IMR-90 (cell line): ENCODE measurements around the gene LRRC75A. TPM values are rescaled to one million over a fixed set of nuclear protein-coding genes. Genes with fewer than 3 reads are reported as not detected.

Experiments
- ATAC-seq: fragments of 200-7000 bp; cut with Tn5 transposase; 2 replicates; pipeline ENCODE4 v1.9.1; 2020; ENCODE audit warnings: low read depth, mild to moderate bottlenecking, moderate library complexity
- BruUV-seq: library from RNA; stranded (reverse); fragments of 400-500 nt; replicated peaks from 2 replicates; lab custom pipeline; 2021; lab: Mats Ljungman, UMichigan
- CTCF ChIA-PET: fragments of 300-600 bp; formaldehyde crosslinking; extraction: SDS; loops from one replicate; lab custom pipeline; 2021; ENCODE audit warnings: antibody characterized with exemption; lab: Yijun Ruan, JAX
- POLR2A ChIA-PET: fragments of 300-600 bp; sonication (Branson Sonifier 250); formaldehyde crosslinking; loops from one replicate; lab custom pipeline; 2022; ENCODE audit warnings: antibody characterized with exemption; ENCODE audit not compliant: unreplicated experiment; lab: Charles Lee
- DNase-seq: peaks from one replicate; pipeline ENCODE4 v3.0.0; 2013
- H2AFZ ChIP-seq: replicated peaks from 2 replicates; pipeline ENCODE3; 2013; ENCODE audit warnings: low read length, mild to moderate bottlenecking; ENCODE audit not compliant: poor library complexity
- H2AK5ac ChIP-seq: 2 replicates; pipeline ENCODE4 v1.6.1; 2013; ENCODE audit warnings: low read depth, low read length, inconsistent platforms
- H2AK9ac ChIP-seq: replicated peaks from 2 replicates; pipeline ENCODE3; 2013; ENCODE audit warnings: mild to moderate bottlenecking, low read depth, low read length, moderate library complexity; ENCODE audit not compliant: poor library complexity
- H2BK120ac ChIP-seq: 2 replicates; pipeline ENCODE4 v1.6.1; 2013; ENCODE audit warnings: low read depth, low read length, inconsistent platforms
- H2BK15ac ChIP-seq: 3 replicates; pipeline ENCODE4 v1.6.1; 2013; ENCODE audit warnings: low read depth, low read length, inconsistent platforms
- H2BK20ac ChIP-seq: 2 replicates; pipeline ENCODE4 v1.6.1; 2013; ENCODE audit warnings: low read depth, mild to moderate bottlenecking, inconsistent platforms, low read length, moderate library complexity
- H2BK5ac ChIP-seq: 2 replicates; pipeline ENCODE4 v1.6.1; 2013; ENCODE audit warnings: mild to moderate bottlenecking, low read depth, low read length, inconsistent platforms; ENCODE audit not compliant: poor library complexity, severe bottlenecking
- H3K14ac ChIP-seq: replicated peaks from 2 replicates; pipeline ENCODE4 v1.6.1; 2013; ENCODE audit warnings: low read depth, low read length, inconsistent platforms
- H3K18ac ChIP-seq: 2 replicates; pipeline ENCODE4 v1.6.1; 2013; ENCODE audit warnings: low read depth, low read length, control low read depth
- H3K23ac ChIP-seq: 2 replicates; pipeline ENCODE4 v1.6.1; 2013; ENCODE audit warnings: low read depth, low read length, inconsistent platforms
- H3K27ac ChIP-seq: 2 replicates; pipeline ENCODE4 v1.5.1; 2013; ENCODE audit warnings: mild to moderate bottlenecking, control low read depth, low read length; ENCODE audit not compliant: insufficient read depth
- H3K27me3 ChIP-seq: 2 replicates; pipeline ENCODE4 v1.6.1; 2013; ENCODE audit warnings: low read length; ENCODE audit not compliant: control insufficient read depth, insufficient read depth
- H3K36me3 ChIP-seq: 2 replicates; pipeline ENCODE4 v1.6.1; 2013; ENCODE audit warnings: low read length, mixed read lengths; ENCODE audit not compliant: control insufficient read depth, insufficient read depth
- H3K4ac ChIP-seq: 2 replicates; pipeline ENCODE4 v1.6.1; 2013; ENCODE audit warnings: low read depth, low read length, inconsistent platforms
- H3K4me1 ChIP-seq: 2 replicates; pipeline ENCODE4 v1.6.1; 2013; ENCODE audit warnings: low read length, mixed read lengths; ENCODE audit not compliant: control insufficient read depth, insufficient read depth
- H3K4me2 ChIP-seq: 2 replicates; pipeline ENCODE4 v1.6.1; 2013; ENCODE audit warnings: low read depth, mild to moderate bottlenecking, control low read depth, low read length, moderate library complexity
- H3K4me3 ChIP-seq: 2 replicates; pipeline ENCODE4 v1.5.1; 2013; ENCODE audit warnings: low read depth, mild to moderate bottlenecking, control low read depth, low read length, moderate library complexity; ENCODE audit not compliant: insufficient read depth
- H3K56ac ChIP-seq: 2 replicates; pipeline ENCODE4 v1.6.1; 2013; ENCODE audit warnings: low read length, inconsistent platforms; ENCODE audit not compliant: insufficient read depth; ENCODE audit errors: extremely low read depth
- H3K79me1 ChIP-seq, 2 experiments: 2 replicates each; pipeline ENCODE4 v1.6.1; 2013; ENCODE audit warnings: low read length in 2 of 2, inconsistent platforms in 1 of 2, low read depth in 1 of 2
- H3K9ac ChIP-seq: 2 replicates; pipeline ENCODE4 v1.6.1; 2013; ENCODE audit warnings: low read depth, low read length, control low read depth
- H3K9me1 ChIP-seq: 2 replicates; pipeline ENCODE4 v1.6.1; 2013; ENCODE audit warnings: low read length, inconsistent platforms; ENCODE audit not compliant: insufficient read depth
- H3K9me3 ChIP-seq: 2 replicates; pipeline ENCODE4 v1.6.1; 2013; ENCODE audit warnings: low read length; ENCODE audit not compliant: control insufficient read depth, insufficient read depth
- H4K20me1 ChIP-seq: 2 replicates; pipeline ENCODE4 v1.6.1; 2013; ENCODE audit warnings: low read length, inconsistent platforms; ENCODE audit not compliant: insufficient read depth
- H4K5ac ChIP-seq: 2 replicates; pipeline ENCODE4 v1.6.1; 2013; ENCODE audit warnings: mild to moderate bottlenecking, low read depth, low read length, control low read depth
- H4K8ac ChIP-seq, 2 experiments: 2 replicates each; pipeline ENCODE4 v1.6.1; 2013; ENCODE audit warnings: low read depth in 2 of 2, low read length in 2 of 2, control low read depth in 1 of 2, inconsistent platforms in 1 of 2
- H4K91ac ChIP-seq: 2 replicates; pipeline ENCODE4 v1.6.1; 2013; ENCODE audit warnings: low read depth, low read length, inconsistent platforms; ENCODE audit not compliant: insufficient read depth
- BHLHE40 ChIP-seq: fragments of 150-350 bp; IDR thresholded peaks from 2 replicates; pipeline ENCODE4 v1.6.1; 2016; ENCODE audit warnings: mild to moderate bottlenecking, low read depth, low read length
- CEBPB ChIP-seq: IDR thresholded peaks from 2 replicates; pipeline ENCODE4 v1.6.1; 2012; ENCODE audit warnings: low read depth, low read length, improper control_type of control experiment
- CHD1 ChIP-seq: IDR thresholded peaks from 2 replicates; pipeline ENCODE4 v1.6.1; 2012; ENCODE audit warnings: low read depth, low read length, improper control_type of control experiment
- FOS ChIP-seq: fragments of 150-350 bp; IDR thresholded peaks from 2 replicates; pipeline ENCODE4 v1.6.1; 2016; ENCODE audit warnings: low read depth, low read length
- MAFK ChIP-seq: IDR thresholded peaks from 2 replicates; pipeline ENCODE4 v1.6.1; 2012; ENCODE audit warnings: low read depth, low read length, improper control_type of control experiment
- MAZ ChIP-seq: IDR thresholded peaks from 2 replicates; pipeline ENCODE4 v1.6.1; 2012; ENCODE audit warnings: low read depth, mild to moderate bottlenecking, low read length, improper control_type of control experiment, moderate library complexity, borderline replicate concordance
- MXI1 ChIP-seq: IDR thresholded peaks from 2 replicates; pipeline ENCODE4 v1.6.1; 2012; ENCODE audit warnings: low read depth, mild to moderate bottlenecking, low read length, moderate library complexity, borderline replicate concordance
- NFE2L2 ChIP-seq: fragments of 150-350 bp; IDR thresholded peaks from 2 replicates; pipeline ENCODE4 v1.6.1; 2016; ENCODE audit warnings: low read depth, mild to moderate bottlenecking, low read length
- POLR2A ChIP-seq: IDR thresholded peaks from 2 replicates; pipeline ENCODE4 v1.6.1; 2012; ENCODE audit warnings: mild to moderate bottlenecking, low read depth, low read length
- RAD21 ChIP-seq: IDR thresholded peaks from 2 replicates; pipeline ENCODE4 v1.6.1; 2012; ENCODE audit warnings: low read length, improper control_type of control experiment
- RCOR1 ChIP-seq: IDR thresholded peaks from 2 replicates; pipeline ENCODE4 v1.6.1; 2012; ENCODE audit warnings: mild to moderate bottlenecking, low read length, improper control_type of control experiment; ENCODE audit not compliant: insufficient replicate concordance
- RFX5 ChIP-seq: IDR thresholded peaks from 2 replicates; pipeline ENCODE4 v1.8.0; 2012; ENCODE audit warnings: low read depth, mild to moderate bottlenecking, low read length, moderate library complexity
- SMC3 ChIP-seq: fragments of 150-350 bp; IDR thresholded peaks from 2 replicates; pipeline ENCODE4 v1.6.1; 2016; ENCODE audit warnings: low read depth, mild to moderate bottlenecking, antibody characterized with exemption, low read length, moderate library complexity
- dilution Hi-C: fragments of 300-500 bp; cut with HindIII; formaldehyde crosslinking; loops from one replicate; pipeline ENCODE4 v1.14.3; 2018; ENCODE audit warnings: low sequenced_read_pairs; ENCODE audit not compliant: unreplicated experiment
- in situ Hi-C: fragments of 300-500 bp; cut with MboI; formaldehyde crosslinking; loops from 3 replicates; pipeline ENCODE4 v1.14.3; 2019; ENCODE audit warnings: low sequenced_read_pairs, inconsistent platforms, mixed read lengths
- intact Hi-C: fragments of 100-400 bp; cut with micrococcal nuclease; formaldehyde crosslinking; loops from 2 replicates; pipeline ENCODE4 v1.10.0; 2022
- polyA plus RNA-seq, 3 experiments: library from polyadenylated mRNA; depleted of rRNA; stranded (reverse); fragments of >200 nt; gene quantifications; 2 replicates each; pipeline ENCODE4 v1.2.3, GENCODE V29; 2012; ENCODE audit warnings: low replicate concordance in 1 of 3
- total RNA-seq: library from RNA; depleted of rRNA; stranded (reverse); fragments of >200 nt; gene quantifications from 2 replicates; pipeline ENCODE4 v1.2.3, GENCODE V29; 2012
- TF ChIP-seq, protein P1 (sequence below): fragments of 150-350 bp; IDR thresholded peaks from 2 replicates; pipeline ENCODE4 v1.6.1; 2017; ENCODE audit warnings: mild to moderate bottlenecking, antibody characterized with exemption, low read length, low read depth
- TF ChIP-seq, protein P2 (sequence below): fragments of 150-350 bp; IDR thresholded peaks from 2 replicates; pipeline ENCODE4 v1.6.1; 2016; ENCODE audit warnings: low read depth, mild to moderate bottlenecking, low read length, moderate library complexity, borderline replicate concordance

Gene LRRC75A
- total and polyA plus RNA-seq, 2 of the 4 experiments (the other 2 are of a cell fraction): 0.72 to 1.0 TPM

DNA sequence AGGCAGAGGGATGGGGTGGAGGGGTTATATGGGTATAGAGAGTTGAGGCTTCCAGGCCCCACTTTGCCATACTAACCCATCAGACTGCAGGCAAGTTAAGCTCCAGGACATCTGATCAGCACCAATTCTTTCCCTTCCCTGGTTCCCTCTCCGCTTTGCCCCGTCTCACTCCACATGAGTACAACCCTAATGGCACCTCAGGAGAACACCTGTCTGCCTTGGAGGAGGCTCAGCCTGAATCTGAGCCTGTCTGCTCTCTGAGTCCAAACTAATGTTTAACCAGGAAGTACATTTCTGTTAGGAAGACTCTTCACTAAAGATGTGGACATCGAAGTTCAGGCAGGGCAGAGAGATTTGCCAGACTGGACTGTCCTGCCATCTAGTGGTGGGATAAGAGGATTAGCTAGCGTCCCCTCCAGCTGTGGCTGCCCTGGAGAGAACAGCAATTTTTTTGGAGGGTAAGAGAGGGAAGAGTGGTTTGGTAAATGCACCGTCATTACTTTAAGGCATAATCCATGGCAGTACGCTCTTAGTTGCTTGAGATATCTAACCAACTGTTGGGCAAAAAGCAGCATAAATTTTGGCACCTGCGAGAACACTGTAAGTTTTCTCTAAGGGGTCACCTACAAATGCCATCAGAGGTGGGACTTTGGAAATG lies 29.2 kb upstream of the LRRC75A start (continued):
- TF ChIP-seq MAZ (no peak), MXI1 (no peak)

DNA sequence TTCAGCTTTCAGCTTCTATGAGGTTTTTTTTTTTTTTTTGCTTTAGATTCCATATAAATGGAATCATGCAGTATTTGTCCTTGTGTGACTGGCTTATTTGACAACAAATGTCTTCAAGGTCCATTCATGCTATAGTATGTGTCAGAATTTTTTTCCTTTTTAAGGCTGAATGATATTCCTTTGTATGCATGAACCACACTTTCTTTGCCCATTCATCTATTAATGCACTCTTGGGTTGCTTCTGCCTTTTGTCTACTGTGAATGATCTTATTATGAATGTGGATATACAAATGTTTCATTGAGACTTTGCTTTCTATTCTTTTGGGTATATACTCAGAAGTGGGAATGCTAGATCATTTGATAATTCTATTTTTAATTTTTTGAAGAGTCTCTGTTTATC lies 27.0 kb upstream of the LRRC75A start:
- no peak overlapping the region for H2AK5ac ChIP-seq
- H3K27ac ChIP-seq: no peak overlapping the region
- no peak overlapping the region for H3K14ac ChIP-seq
- H2BK15ac ChIP-seq: no peak overlapping the region
- H4K8ac ChIP-seq: no peak overlapping the region
- H2AK9ac ChIP-seq: no peak overlapping the region
- no peak overlapping the region for H3K18ac ChIP-seq
- dilution Hi-C loops: no loop called here
- BruUV-seq: no TSS peak
- no peak overlapping the region for H3K23ac ChIP-seq
- CTCF ChIA-PET: no interaction called here
- H2BK120ac ChIP-seq: no peak overlapping the region
- peaks cover 3% of the 10 kb centered on the region; the same call in 1 of the 2 replicates for H3K9me1 ChIP-seq
- no peak for DNase-seq
- no peak overlapping the region for H3K9ac ChIP-seq
- no peak overlapping the region for H4K91ac ChIP-seq
- H3K56ac ChIP-seq: no peak overlapping the region
- POLR2A ChIA-PET: interaction anchor here (0.6 kb wide), 2 partner anchors 137 to 138 kb away, joined by 7 to 10 read pairs; partner anchors contain the start of gene UBB
- no peak for TF ChIP-seq CEBPB
- TF ChIP-seq MAZ: no peak
- no peak for TF ChIP-seq FOS
- TF ChIP-seq, protein P1, sequence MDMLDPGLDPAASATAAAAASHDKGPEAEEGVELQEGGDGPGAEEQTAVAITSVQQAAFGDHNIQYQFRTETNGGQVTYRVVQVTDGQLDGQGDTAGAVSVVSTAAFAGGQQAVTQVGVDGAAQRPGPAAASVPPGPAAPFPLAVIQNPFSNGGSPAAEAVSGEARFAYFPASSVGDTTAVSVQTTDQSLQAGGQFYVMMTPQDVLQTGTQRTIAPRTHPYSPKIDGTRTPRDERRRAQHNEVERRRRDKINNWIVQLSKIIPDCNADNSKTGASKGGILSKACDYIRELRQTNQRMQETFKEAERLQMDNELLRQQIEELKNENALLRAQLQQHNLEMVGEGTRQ: no peak
- no peak for TF ChIP-seq RCOR1
- TF ChIP-seq RAD21: no peak
- no peak for TF ChIP-seq NFE2L2
- TF ChIP-seq MAFK: no peak
- TF ChIP-seq, protein P2, sequence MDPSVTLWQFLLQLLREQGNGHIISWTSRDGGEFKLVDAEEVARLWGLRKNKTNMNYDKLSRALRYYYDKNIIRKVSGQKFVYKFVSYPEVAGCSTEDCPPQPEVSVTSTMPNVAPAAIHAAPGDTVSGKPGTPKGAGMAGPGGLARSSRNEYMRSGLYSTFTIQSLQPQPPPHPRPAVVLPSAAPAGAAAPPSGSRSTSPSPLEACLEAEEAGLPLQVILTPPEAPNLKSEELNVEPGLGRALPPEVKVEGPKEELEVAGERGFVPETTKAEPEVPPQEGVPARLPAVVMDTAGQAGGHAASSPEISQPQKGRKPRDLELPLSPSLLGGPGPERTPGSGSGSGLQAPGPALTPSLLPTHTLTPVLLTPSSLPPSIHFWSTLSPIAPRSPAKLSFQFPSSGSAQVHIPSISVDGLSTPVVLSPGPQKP: no peak
- no peak for TF ChIP-seq POLR2A
- no peak for TF ChIP-seq MXI1
- TF ChIP-seq CHD1: no peak
- no peak for TF ChIP-seq SMC3
- no peak for TF ChIP-seq BHLHE40
- no peak for TF ChIP-seq RFX5
- H3K4me2 ChIP-seq: no peak overlapping the region
- no peak overlapping the region for H2AFZ ChIP-seq
- no peak overlapping the region for H2BK20ac ChIP-seq
- intact Hi-C loops: no loop called here
- no peak overlapping the region for H4K5ac ChIP-seq
- H3K9me3 ChIP-seq: no peaks in the 10 kb centered on the region
- H3K27me3 ChIP-seq: no peaks in the 10 kb centered on the region; the same call in 1 of the 2 replicates
- H2BK5ac ChIP-seq: no peak overlapping the region
- no peaks in the 10 kb centered on the region for H3K36me3 ChIP-seq
- no peak for ATAC-seq
- no peak overlapping the region for H3K4me3 ChIP-seq
- H4K20me1 ChIP-seq: no peaks in the 10 kb centered on the region
- H3K4ac ChIP-seq: no peak overlapping the region
- in situ Hi-C loops: loop anchor here (5.0 kb wide), 1 partner anchor 52 kb away; no protein-coding TSS in a partner anchor
- no peaks in the 10 kb centered on the region for H3K79me1 ChIP-seq
- peaks cover 4% of the 10 kb centered on the region for H3K4me1 ChIP-seq
